Measurements from ENCODE around the gene HELZ. TPM values are rescaled to one million over a fixed set of nuclear protein-coding genes. Genes with fewer than 3 reads are reported as not detected.

Gene HELZ
- total and polyA plus RNA-seq, 2 donors (not counting 3 experiments of a cell fraction or from before 2014, with no cell fraction given): 8.0 to 47.3 TPM

- ChIA-PET CTCF (no interaction called here), POLR2A (no interaction called here)
- Histone ChIP-seq H3K9me3 (replicated peaks; ENCODE audit: control insufficient read depth, insufficient read depth, low read length) (peaks cover 2% of the 10 kb centered on the region), H2AFZ (ENCODE audit: low read depth, low read length) (no peak overlapping the region), H3K9ac (replicated peaks; ENCODE audit: extremely low read depth, insufficient read depth, low read length) (no peak overlapping the region), H3K27me3 (ENCODE audit: control insufficient read depth in 2 of 2, insufficient read depth in 2 of 2, low read length in 2 of 2) (no peaks in the 10 kb centered on the region), H3K4me3 (replicated peaks in 1 of 3; ENCODE audit: insufficient read depth in 1 of 3, low read depth in 1 of 3, low read length in 3 of 3) (no peak overlapping the region), H3K79me2 (ENCODE audit: control insufficient read depth, insufficient read depth, low read length) (no peaks in the 10 kb centered on the region), H3K4me1 (ENCODE audit: control insufficient read depth, extremely low read depth, insufficient read depth, low read length) (no peaks in the 10 kb centered on the region), H3K4me2 (ENCODE audit: insufficient read depth, low read length) (no peak overlapping the region), H4K20me1 (replicated peaks; ENCODE audit: control insufficient read depth, extremely low read depth, insufficient read depth, low read length) (no peaks in the 10 kb centered on the region), H3K9me1 (replicated peaks; ENCODE audit: control insufficient read depth, extremely low read depth, insufficient read depth, low read length) (no peaks in the 10 kb centered on the region), H3K27ac (ENCODE audit: insufficient read depth, low read depth, low read length) (no peak overlapping the region), H3K36me3 (ENCODE audit: control insufficient read depth in 2 of 2, extremely low read depth in 1 of 2, insufficient read depth in 2 of 2, low read length in 2 of 2) (no peaks in the 10 kb centered on the region)
- BruUV-seq (replicated peaks): no TSS peak
- intact Hi-C loops (cut with micrococcal nuclease) (no loop called here), dilution Hi-C loops (cut with MboI; ENCODE audit: extremely low pct_ligation_motif_present, low sequenced_read_pairs) (no loop called here)
- TF ChIP-seq JUN (IDR thresholded peaks at IDR 0.05; ENCODE audit: borderline replicate concordance, insufficient read depth, insufficient read length, low read depth) (no peak), MYC (IDR thresholded peaks at IDR 0.05; ENCODE audit: low read depth, low read length) (no peak), GATA2 (IDR thresholded peaks at IDR 0.05; ENCODE audit: insufficient read depth, insufficient read length, low read depth, low read length) (no peak), MAX (IDR thresholded peaks at IDR 0.05; ENCODE audit: insufficient read depth, insufficient read length) (no peak), FOS (IDR thresholded peaks at IDR 0.05; ENCODE audit: borderline replicate concordance, insufficient read depth, low read length) (no peak), EZH2 (IDR thresholded peaks at IDR 0.05; ENCODE audit: borderline replicate concordance, low read depth, low read length, severe bottlenecking) (no peak), CTCF (IDR thresholded peaks at IDR 0.05; ENCODE audit: extremely low read depth in 1 of 2, insufficient read depth in 1 of 2, low read depth in 1 of 2, low read length in 2 of 2) (no peak), POLR2AphosphoS5 (IDR thresholded peaks at IDR 0.05; ENCODE audit: insufficient read depth, low read depth, low read length) (no peak), POLR2A (IDR thresholded peaks at IDR 0.05; ENCODE audit: low read depth, low read length) (no peak)
- FAIRE-seq (no peak), DNase-seq (ENCODE audit: low read depth, low spot score) (no peak)
These were observed 191.5 kb downstream of the HELZ start for GRCh38 chr17:67053438-67054000.
